ENCODE data around the gene UCN3. TPM values are rescaled to one million over a fixed set of nuclear protein-coding genes. Genes with fewer than 3 reads are reported as not detected.

UCN3 gene
- polyA plus RNA-seq, 1 of the 3 experiments (the other 2 are of a cell fraction): not detected

DNA sequence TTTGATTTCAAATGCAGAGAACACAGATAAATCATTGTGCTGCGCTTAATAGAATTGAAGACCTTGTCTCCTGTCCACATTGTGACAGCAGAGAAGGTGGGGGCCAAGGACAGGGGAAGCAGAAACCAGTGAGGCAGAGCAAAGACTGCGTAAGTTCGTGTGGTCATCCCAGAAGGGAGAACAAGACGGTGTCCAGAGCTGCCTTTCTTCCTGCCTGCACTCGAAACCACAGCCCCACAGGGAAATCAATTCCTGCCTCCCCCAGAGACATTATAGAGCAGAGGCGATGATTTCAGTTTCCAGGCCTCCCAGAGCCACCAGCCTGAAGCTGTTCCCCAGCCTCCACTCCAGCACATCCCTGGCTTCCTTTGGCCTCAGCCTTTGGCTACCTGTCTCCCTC is 39.7 kb upstream of the UCN3 start:
- CTCF ChIA-PET: no interaction called here
- Histone ChIP-seq H3K9me2 (no peaks in the 10 kb centered on the region), H3K9ac (no peak overlapping the region), H3K27me3 (ENCODE audit: insufficient read depth) (peaks cover 12% of the 10 kb centered on the region; the same call in 1 of the 2 replicates), H3K79me2 (ENCODE audit: insufficient read depth) (no peaks in the 10 kb centered on the region), H3K4me1 (ENCODE audit: control insufficient read depth in 1 of 2, insufficient read depth in 2 of 2, low read depth in 1 of 2, low read length in 1 of 2) (no peaks in the 10 kb centered on the region; a peak in 1 of 4 replicates), H3K36me3 (replicated peaks in 1 of 2; ENCODE audit: control insufficient read depth in 1 of 2, insufficient read depth in 2 of 2, low read length in 1 of 2) (no peaks in the 10 kb centered on the region), H3F3A (replicated peaks; ENCODE audit: insufficient read depth) (no peaks in the 10 kb centered on the region), H3K27ac (ENCODE audit: low read depth in 2 of 2, low read length in 1 of 2) (no peak overlapping the region), H4K20me1 (ENCODE audit: insufficient read depth) (no peaks in the 10 kb centered on the region), H2AFZ (ENCODE audit: low read depth) (no peak overlapping the region), H3K9me3 (no peaks in the 10 kb centered on the region; the same call in 1 of the 2 replicates), H3K4me2 (no peak overlapping the region), H3K4me3 (ENCODE audit: low read depth in 2 of 2, low read length in 1 of 2) (no peak overlapping the region)
- no peak for DNase-seq
- TF ChIP-seq TCF12 (IDR thresholded peaks at IDR 0.05) (no peak), NRF1 (IDR thresholded peaks at IDR 0.05; ENCODE audit: low read depth, low read length) (no peak), ELF1 (IDR thresholded peaks at IDR 0.05) (no peak), TAF1 (IDR thresholded peaks at IDR 0.05; ENCODE audit: borderline replicate concordance, low read depth, low read length) (no peak), CHD2 (IDR thresholded peaks at IDR 0.05; ENCODE audit: low read length, partially characterized antibody) (no peak), NFIC (IDR thresholded peaks at IDR 0.05; ENCODE audit: borderline replicate concordance) (no peak), EZH2phosphoT487 (IDR thresholded peaks at IDR 0.05; ENCODE audit: borderline replicate concordance, low read depth) (no peak), FOSL2 (IDR thresholded peaks at IDR 0.05; ENCODE audit: borderline replicate concordance, low read depth) (no peak), MEF2A (IDR thresholded peaks at IDR 0.05; ENCODE audit: borderline replicate concordance, low read depth) (no peak), RCOR1 (IDR thresholded peaks at IDR 0.05; ENCODE audit: low read length) (no peak), EP300 (IDR thresholded peaks at IDR 0.05; ENCODE audit: borderline replicate concordance in 1 of 2, low read depth in 1 of 2, low read length in 1 of 2) (no peak)
- TF ChIP-seq, protein P1, sequence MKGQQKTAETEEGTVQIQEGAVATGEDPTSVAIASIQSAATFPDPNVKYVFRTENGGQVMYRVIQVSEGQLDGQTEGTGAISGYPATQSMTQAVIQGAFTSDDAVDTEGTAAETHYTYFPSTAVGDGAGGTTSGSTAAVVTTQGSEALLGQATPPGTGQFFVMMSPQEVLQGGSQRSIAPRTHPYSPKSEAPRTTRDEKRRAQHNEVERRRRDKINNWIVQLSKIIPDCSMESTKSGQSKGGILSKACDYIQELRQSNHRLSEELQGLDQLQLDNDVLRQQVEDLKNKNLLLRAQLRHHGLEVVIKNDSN (IDR thresholded peaks at IDR 0.05; ENCODE audit: borderline replicate concordance, low read depth): no peak
- TF ChIP-seq, protein P2, sequence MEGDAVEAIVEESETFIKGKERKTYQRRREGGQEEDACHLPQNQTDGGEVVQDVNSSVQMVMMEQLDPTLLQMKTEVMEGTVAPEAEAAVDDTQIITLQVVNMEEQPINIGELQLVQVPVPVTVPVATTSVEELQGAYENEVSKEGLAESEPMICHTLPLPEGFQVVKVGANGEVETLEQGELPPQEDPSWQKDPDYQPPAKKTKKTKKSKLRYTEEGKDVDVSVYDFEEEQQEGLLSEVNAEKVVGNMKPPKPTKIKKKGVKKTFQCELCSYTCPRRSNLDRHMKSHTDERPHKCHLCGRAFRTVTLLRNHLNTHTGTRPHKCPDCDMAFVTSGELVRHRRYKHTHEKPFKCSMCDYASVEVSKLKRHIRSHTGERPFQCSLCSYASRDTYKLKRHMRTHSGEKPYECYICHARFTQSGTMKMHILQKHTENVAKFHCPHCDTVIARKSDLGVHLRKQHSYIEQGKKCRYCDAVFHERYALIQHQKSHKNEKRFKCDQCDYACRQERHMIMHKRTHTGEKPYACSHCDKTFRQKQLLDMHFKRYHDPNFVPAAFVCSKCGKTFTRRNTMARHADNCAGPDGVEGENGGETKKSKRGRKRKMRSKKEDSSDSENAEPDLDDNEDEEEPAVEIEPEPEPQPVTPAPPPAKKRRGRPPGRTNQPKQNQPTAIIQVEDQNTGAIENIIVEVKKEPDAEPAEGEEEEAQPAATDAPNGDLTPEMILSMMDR (IDR thresholded peaks at IDR 0.05): no peak
- TF ChIP-seq, protein P3, sequence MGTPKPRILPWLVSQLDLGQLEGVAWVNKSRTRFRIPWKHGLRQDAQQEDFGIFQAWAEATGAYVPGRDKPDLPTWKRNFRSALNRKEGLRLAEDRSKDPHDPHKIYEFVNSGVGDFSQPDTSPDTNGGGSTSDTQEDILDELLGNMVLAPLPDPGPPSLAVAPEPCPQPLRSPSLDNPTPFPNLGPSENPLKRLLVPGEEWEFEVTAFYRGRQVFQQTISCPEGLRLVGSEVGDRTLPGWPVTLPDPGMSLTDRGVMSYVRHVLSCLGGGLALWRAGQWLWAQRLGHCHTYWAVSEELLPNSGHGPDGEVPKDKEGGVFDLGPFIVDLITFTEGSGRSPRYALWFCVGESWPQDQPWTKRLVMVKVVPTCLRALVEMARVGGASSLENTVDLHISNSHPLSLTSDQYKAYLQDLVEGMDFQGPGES (IDR thresholded peaks at IDR 0.05; ENCODE audit: low read depth, low read length): no peak
- TF ChIP-seq, protein P4, sequence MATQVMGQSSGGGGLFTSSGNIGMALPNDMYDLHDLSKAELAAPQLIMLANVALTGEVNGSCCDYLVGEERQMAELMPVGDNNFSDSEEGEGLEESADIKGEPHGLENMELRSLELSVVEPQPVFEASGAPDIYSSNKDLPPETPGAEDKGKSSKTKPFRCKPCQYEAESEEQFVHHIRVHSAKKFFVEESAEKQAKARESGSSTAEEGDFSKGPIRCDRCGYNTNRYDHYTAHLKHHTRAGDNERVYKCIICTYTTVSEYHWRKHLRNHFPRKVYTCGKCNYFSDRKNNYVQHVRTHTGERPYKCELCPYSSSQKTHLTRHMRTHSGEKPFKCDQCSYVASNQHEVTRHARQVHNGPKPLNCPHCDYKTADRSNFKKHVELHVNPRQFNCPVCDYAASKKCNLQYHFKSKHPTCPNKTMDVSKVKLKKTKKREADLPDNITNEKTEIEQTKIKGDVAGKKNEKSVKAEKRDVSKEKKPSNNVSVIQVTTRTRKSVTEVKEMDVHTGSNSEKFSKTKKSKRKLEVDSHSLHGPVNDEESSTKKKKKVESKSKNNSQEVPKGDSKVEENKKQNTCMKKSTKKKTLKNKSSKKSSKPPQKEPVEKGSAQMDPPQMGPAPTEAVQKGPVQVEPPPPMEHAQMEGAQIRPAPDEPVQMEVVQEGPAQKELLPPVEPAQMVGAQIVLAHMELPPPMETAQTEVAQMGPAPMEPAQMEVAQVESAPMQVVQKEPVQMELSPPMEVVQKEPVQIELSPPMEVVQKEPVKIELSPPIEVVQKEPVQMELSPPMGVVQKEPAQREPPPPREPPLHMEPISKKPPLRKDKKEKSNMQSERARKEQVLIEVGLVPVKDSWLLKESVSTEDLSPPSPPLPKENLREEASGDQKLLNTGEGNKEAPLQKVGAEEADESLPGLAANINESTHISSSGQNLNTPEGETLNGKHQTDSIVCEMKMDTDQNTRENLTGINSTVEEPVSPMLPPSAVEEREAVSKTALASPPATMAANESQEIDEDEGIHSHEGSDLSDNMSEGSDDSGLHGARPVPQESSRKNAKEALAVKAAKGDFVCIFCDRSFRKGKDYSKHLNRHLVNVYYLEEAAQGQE (IDR thresholded peaks at IDR 0.05; ENCODE audit: low read depth, low read length): no peak
- TF ChIP-seq, protein P5, sequence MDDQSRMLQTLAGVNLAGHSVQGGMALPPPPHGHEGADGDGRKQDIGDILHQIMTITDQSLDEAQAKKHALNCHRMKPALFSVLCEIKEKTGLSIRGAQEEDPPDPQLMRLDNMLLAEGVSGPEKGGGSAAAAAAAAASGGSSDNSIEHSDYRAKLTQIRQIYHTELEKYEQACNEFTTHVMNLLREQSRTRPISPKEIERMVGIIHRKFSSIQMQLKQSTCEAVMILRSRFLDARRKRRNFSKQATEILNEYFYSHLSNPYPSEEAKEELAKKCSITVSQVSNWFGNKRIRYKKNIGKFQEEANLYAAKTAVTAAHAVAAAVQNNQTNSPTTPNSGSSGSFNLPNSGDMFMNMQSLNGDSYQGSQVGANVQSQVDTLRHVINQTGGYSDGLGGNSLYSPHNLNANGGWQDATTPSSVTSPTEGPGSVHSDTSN (IDR thresholded peaks at IDR 0.05): no peak
- WGBS (ENCODE audit: low lambda C conversion rate): 34% methylated on average over 6 of the region's 6 CpGs
- POLR2A ChIA-PET: no interaction called here

All from SK-N-SH (cell line).